Hepatocyte (in vitro differentiated cells): ENCODE measurements around the gene BBX. TPM values are rescaled to one million over a fixed set of nuclear protein-coding genes. Genes with fewer than 3 reads are reported as not detected.

Source experiments
- DNase-seq: peaks from one replicate; pipeline ENCODE4 v3.0.0-alpha.2; 2016; ENCODE audit warnings: low spot score
- H2AFZ ChIP-seq: fragments of 200-600 bp; sonication (generic); 2 replicates; pipeline ENCODE4 v1.6.0; 2016; ENCODE audit warnings: antibody characterized with exemption, mild to moderate bottlenecking
- H3K27ac ChIP-seq: fragments of 200-600 bp; sonication (generic); 2 replicates; pipeline ENCODE4 v1.5.1; 2016; ENCODE audit warnings: mild to moderate bottlenecking
- H3K27me3 ChIP-seq: fragments of 200-600 bp; sonication (generic); 2 replicates; pipeline ENCODE4 v1.6.1; 2016
- H3K36me3 ChIP-seq: fragments of 200-600 bp; sonication (generic); replicated peaks from 2 replicates; pipeline ENCODE4 v1.5.1; 2016; ENCODE audit warnings: low read depth; ENCODE audit not compliant: insufficient read depth
- H3K4me1 ChIP-seq: fragments of 200-600 bp; sonication (generic); 2 replicates; pipeline ENCODE4 v1.5.1; 2016; ENCODE audit warnings: mild to moderate bottlenecking, moderate library complexity; ENCODE audit not compliant: insufficient read depth
- H3K4me2 ChIP-seq: fragments of 200-600 bp; sonication (generic); 2 replicates; pipeline ENCODE4 v1.6.0; 2016
- H3K4me3 ChIP-seq: fragments of 200-600 bp; sonication (generic); 2 replicates; pipeline ENCODE4 v1.5.1; 2016; ENCODE audit warnings: mild to moderate bottlenecking
- H3K79me2 ChIP-seq: fragments of 200-600 bp; sonication (generic); 2 replicates; pipeline ENCODE4 v1.6.0; 2017; ENCODE audit warnings: mild to moderate bottlenecking
- H3K9me2 ChIP-seq: fragments of 200-600 bp; sonication (generic); replicated peaks from 2 replicates; pipeline ENCODE4 v1.6.0; 2017; ENCODE audit warnings: mild to moderate bottlenecking; ENCODE audit not compliant: insufficient read depth
- H3K9me3 ChIP-seq: fragments of 200-600 bp; sonication (generic); 2 replicates; pipeline ENCODE4 v1.5.1; 2016; ENCODE audit warnings: low read depth, mild to moderate bottlenecking
- H4K20me1 ChIP-seq: fragments of 200-600 bp; sonication (generic); 2 replicates; pipeline ENCODE4 v1.6.0; 2016; ENCODE audit warnings: mild to moderate bottlenecking; ENCODE audit not compliant: insufficient read depth, poor library complexity, severe bottlenecking
- EZH2 ChIP-seq: fragments of 200-600 bp; sonication (generic); IDR thresholded peaks from 2 replicates; pipeline ENCODE4 v1.6.1; 2016; ENCODE audit warnings: antibody characterized with exemption, mild to moderate bottlenecking, borderline replicate concordance
- EZH2phosphoT487 ChIP-seq: fragments of 200-600 bp; sonication (generic); IDR thresholded peaks from one replicate; pipeline ENCODE4 v1.6.1; 2018; ENCODE audit warnings: antibody characterized with exemption, mild to moderate bottlenecking, low read depth, moderate library complexity; ENCODE audit not compliant: unreplicated experiment, severe bottlenecking
- WGBS: methylation state at CpG from one replicate; pipeline ENCODE4 v1.1.6; 2016; ENCODE audit warnings: low lambda C conversion rate; ENCODE audit errors: missing lambda C conversion rate; 5-methylcytosine and 5-hydroxymethylcytosine counted together
- polyA plus RNA-seq: library from polyadenylated mRNA; unstranded; fragments of >200 nt; fragmentation: Nextera tagmentation; extraction: Ambion mirVana; gene quantifications from 2 replicates; pipeline ENCODE4 v1.2.1, GENCODE V29; 2016
- total RNA-seq: library from RNA; depleted of rRNA; stranded (reverse); fragments of >200 nt; gene quantifications from 2 replicates; pipeline ENCODE4 v1.2.3, GENCODE V29; 2014
- TF ChIP-seq, protein P1 (sequence below): fragments of 200-600 bp; sonication (generic); IDR thresholded peaks from 2 replicates; pipeline ENCODE4 v1.5.1; 2016; ENCODE audit warnings: antibody characterized with exemption, mild to moderate bottlenecking; ENCODE audit not compliant: poor library complexity

Gene BBX
- total and polyA plus RNA-seq, 2 experiments from 2014 or later, result 63.7 to 75.2 TPM

DNA sequence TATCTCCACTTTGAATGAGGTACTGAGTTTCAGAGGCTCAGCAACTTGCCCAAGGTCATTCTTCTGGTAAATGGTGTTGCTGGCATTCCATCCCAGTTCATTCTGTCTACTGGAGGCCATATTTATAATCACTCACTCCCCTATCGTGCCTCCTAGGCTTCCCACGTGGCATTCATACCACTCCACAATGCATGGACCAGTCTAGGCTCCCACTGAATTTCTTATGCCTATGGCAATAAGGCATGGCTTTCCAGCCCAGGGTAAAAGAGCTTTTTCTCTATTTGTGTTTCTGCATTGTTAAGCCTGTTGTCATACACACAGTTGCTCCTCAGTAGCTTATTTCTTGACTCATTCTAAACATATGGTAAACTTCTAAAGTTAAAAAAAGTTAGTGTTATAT is 19.9 kb downstream of the BBX start:
- WGBS, result 72% methylated on average over 2 of the region's 2 CpGs
- DNase-seq, result no peak
- no peaks in the 10 kb centered on the region for H3K4me1 ChIP-seq

DNA sequence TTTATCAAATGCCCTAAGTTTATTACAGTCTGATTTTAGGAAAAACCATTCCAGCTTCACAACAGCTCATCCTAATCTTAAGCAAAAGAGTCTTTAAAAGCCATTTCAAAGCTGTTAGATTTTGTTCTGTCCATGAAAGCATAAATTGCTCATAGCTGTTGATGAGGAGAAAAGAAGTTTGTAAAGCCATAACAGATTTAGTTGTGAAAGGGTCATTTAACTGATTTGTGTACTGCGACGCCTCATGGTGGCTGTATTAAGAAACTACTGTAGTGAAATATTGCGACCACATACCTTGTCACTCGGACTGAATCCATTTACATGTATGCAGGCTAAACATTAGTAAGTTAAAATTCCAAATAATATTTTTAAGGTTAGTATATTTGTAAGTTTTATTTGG is 20.9 kb downstream of the BBX start:
- Histone ChIP-seq H3K27me3 (no peaks in the 10 kb centered on the region), H3K9me2 (no peaks in the 10 kb centered on the region), H3K27ac (no peak overlapping the region), H3K4me3 (no peak overlapping the region), H3K79me2 (peaks cover 42% of the 10 kb centered on the region), H4K20me1 (no peaks in the 10 kb centered on the region), H3K36me3 (no peaks in the 10 kb centered on the region), H3K9me3 (no peaks in the 10 kb centered on the region), H3K4me2 (no peak overlapping the region), H3K4me1 (no peaks in the 10 kb centered on the region), H2AFZ (no peak overlapping the region)
- no peak for DNase-seq
- 90% methylated on average over 4 of the region's 4 CpGs for WGBS
- TF ChIP-seq EZH2 (no peak), EZH2phosphoT487 (no peak)
- TF ChIP-seq, protein P1, sequence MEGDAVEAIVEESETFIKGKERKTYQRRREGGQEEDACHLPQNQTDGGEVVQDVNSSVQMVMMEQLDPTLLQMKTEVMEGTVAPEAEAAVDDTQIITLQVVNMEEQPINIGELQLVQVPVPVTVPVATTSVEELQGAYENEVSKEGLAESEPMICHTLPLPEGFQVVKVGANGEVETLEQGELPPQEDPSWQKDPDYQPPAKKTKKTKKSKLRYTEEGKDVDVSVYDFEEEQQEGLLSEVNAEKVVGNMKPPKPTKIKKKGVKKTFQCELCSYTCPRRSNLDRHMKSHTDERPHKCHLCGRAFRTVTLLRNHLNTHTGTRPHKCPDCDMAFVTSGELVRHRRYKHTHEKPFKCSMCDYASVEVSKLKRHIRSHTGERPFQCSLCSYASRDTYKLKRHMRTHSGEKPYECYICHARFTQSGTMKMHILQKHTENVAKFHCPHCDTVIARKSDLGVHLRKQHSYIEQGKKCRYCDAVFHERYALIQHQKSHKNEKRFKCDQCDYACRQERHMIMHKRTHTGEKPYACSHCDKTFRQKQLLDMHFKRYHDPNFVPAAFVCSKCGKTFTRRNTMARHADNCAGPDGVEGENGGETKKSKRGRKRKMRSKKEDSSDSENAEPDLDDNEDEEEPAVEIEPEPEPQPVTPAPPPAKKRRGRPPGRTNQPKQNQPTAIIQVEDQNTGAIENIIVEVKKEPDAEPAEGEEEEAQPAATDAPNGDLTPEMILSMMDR, result peak; percentile 27

More for the DNA sequence above, 19.9 kb downstream of the BBX start:
- Histone ChIP-seq H3K36me3 (no peaks in the 10 kb centered on the region), H4K20me1 (no peaks in the 10 kb centered on the region), H3K9me3 (no peaks in the 10 kb centered on the region), H3K4me2 (no peak overlapping the region), H3K79me2 (peaks cover 41% of the 10 kb centered on the region), H3K27ac (no peak overlapping the region), H3K9me2 (no peaks in the 10 kb centered on the region), H3K4me3 (no peak overlapping the region), H2AFZ (no peak overlapping the region), H3K27me3 (no peaks in the 10 kb centered on the region)
- TF ChIP-seq EZH2 (no peak), EZH2phosphoT487 (no peak)
- TF ChIP-seq, protein P1, result no peak

DNA sequence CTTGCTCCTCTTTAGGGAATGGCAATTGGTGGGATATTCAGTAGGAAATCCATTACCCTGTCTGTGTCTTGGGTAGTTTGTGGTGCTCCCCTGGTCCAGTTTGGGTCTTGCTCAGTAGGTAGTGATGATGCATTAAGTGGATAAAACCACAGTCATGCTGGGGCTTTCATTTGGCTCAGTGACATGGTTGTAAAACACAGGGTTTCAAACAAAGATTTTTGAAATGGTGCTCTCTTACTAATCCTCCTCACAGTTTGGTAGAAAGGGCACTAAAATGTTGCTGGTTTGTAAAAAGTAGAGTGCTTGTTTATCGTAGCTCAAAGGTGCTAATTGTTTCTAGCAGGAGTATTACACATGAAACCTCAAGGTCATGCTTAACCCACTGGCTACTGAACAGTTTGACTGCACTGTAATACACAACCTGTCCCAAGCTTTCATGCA is 22.9 kb downstream of the BBX start:
- H3K27me3 ChIP-seq, result no peaks in the 10 kb centered on the region
- H3K4me3 ChIP-seq, result no peak overlapping the region
- TF ChIP-seq, protein P1, result no peak
- no peaks in the 10 kb centered on the region for H3K36me3 ChIP-seq
- WGBS, result 33% methylated on average over 1 of the region's 1 CpG
- H3K9me3 ChIP-seq, result no peaks in the 10 kb centered on the region
- H3K27ac ChIP-seq, result no peak overlapping the region
- H3K9me2 ChIP-seq, result no peaks in the 10 kb centered on the region
- no peaks in the 10 kb centered on the region for H3K4me1 ChIP-seq
- peaks cover 44% of the 10 kb centered on the region for H3K79me2 ChIP-seq
- H4K20me1 ChIP-seq, result no peaks in the 10 kb centered on the region
- no peak overlapping the region for H3K4me2 ChIP-seq
- H2AFZ ChIP-seq, result no peak overlapping the region
- no peak for DNase-seq

DNA sequence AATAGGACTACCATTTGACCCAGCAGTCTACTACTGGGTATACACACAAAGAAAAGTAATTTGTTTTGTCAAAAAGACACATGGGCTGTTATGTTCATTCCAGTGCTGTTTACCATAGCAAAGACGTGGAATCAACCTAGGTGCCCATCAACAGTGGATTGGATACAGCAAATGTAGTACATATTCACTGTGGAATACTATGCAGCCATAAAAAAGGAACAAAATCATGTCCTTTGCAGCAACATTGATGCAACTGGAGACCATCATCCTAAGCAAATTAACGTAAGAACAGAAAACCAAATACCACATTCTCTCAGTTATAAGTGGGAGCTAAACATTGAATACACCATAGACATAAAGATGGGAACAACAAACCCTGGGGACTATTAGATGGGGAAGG is 25.8 kb downstream of the BBX start:
- 95% methylated on average over 2 of the region's 2 CpGs for WGBS
- Histone ChIP-seq H3K9me2 (no peaks in the 10 kb centered on the region), H4K20me1 (no peaks in the 10 kb centered on the region), H3K79me2 (peaks cover 47% of the 10 kb centered on the region), H2AFZ (no peak overlapping the region), H3K4me1 (no peaks in the 10 kb centered on the region), H3K36me3 (no peaks in the 10 kb centered on the region), H3K9me3 (no peaks in the 10 kb centered on the region), H3K27ac (no peak overlapping the region), H3K4me3 (no peak overlapping the region), H3K4me2 (no peak overlapping the region), H3K27me3 (no peaks in the 10 kb centered on the region)
- TF ChIP-seq EZH2phosphoT487, result no peak
- TF ChIP-seq, protein P1, result no peak
- no peak for DNase-seq
